Esophagus muscularis mucosa (tissue), 4 donors: ENCODE data around the gene GTPBP6. TPM values are rescaled to one million over a fixed set of nuclear protein-coding genes. Genes with fewer than 3 reads are reported as not detected.
"Not testable (repeated sequence)": the region's sequence is repeated elsewhere in the genome, so short reads cannot be mapped to it uniquely, and the experiment has no call there.

Experiments used
- DNase-seq: peaks from one replicate; pipeline ENCODE4 v3.0.0-alpha.2; 2017; ENCODE audit errors: extremely low spot score
- H3K27ac ChIP-seq, 4 donors: fragments of 200-600 bp; sonication (generic); replicated peaks in 1 of 4; 1 replicate in 3 of 4; 2 replicates in 1 of 4; pipeline ENCODE4 v1.5.1; 2016 to 2019; ENCODE audit warnings: mild to moderate bottlenecking in 1 of 4
- H3K27me3 ChIP-seq, 4 donors: fragments of 200-600 bp; sonication (generic); one replicate each; pipeline versions ENCODE4 v1.5.1 to v1.6.0; 2016 to 2019
- H3K36me3 ChIP-seq, 4 donors: fragments of 200-600 bp; sonication (generic); one replicate each; pipeline ENCODE4 v1.5.1; 2016 to 2019
- H3K4me1 ChIP-seq, 4 donors: fragments of 200-600 bp; sonication (generic); one replicate each; pipeline ENCODE4 v1.5.1; 2016 to 2019
- H3K4me3 ChIP-seq, 4 donors: fragments of 200-600 bp; sonication (generic); 1 replicate in 2 of 4; 2 replicates in 2 of 4; pipeline ENCODE4 v1.5.1; 2016 to 2019; ENCODE audit warnings: mild to moderate bottlenecking in 4 of 4, moderate library complexity in 1 of 4
- H3K9me3 ChIP-seq, 4 donors: fragments of 200-600 bp; sonication (generic); 1 replicate in 3 of 4; 2 replicates in 1 of 4; pipeline ENCODE4 v1.5.1; 2016 to 2019
- EP300 ChIP-seq: sonication (generic); formaldehyde crosslinking; IDR thresholded peaks from one replicate; pipeline ENCODE4 v1.6.1; 2017; ENCODE audit warnings: antibody characterized with exemption
- POLR2A ChIP-seq: fragments of 450-650 bp; IDR thresholded peaks from one replicate; pipeline ENCODE4 v1.6.1; 2017; ENCODE audit warnings: antibody characterized with exemption, moderate library complexity, mild to moderate bottlenecking, low read depth
- POLR2AphosphoS5 ChIP-seq, 2 donors: sonication (generic); formaldehyde crosslinking; IDR thresholded peaks; one replicate each; pipeline ENCODE4 v1.6.1; 2017; ENCODE audit warnings: antibody characterized with exemption in 2 of 2
- WGBS: methylation state at CpG from one replicate; pipeline ENCODE4 v1.1.5; 2018; 5-methylcytosine and 5-hydroxymethylcytosine counted together
- intact Hi-C: fragments of 100-400 bp; cut with DNase I; formaldehyde crosslinking; loops from one replicate; pipeline ENCODE4 v1.15.1; 2023
- total RNA-seq, 4 donors: library from RNA; depleted of rRNA; stranded (reverse); fragments of >200 nt; gene quantifications; one replicate each; pipeline versions ENCODE4 v1.1.0 to v1.2.1, GENCODE V29; 2016
- TF ChIP-seq, protein P1 (sequence below), 3 experiments: fragments of 200-600 bp in 2 of 3; fragments of 450-650 bp in 1 of 3; sonication (generic) in 2 of 3; IDR thresholded peaks; one replicate each; pipeline ENCODE4 v1.5.1; 2017 to 2019; ENCODE audit warnings: antibody characterized with exemption in 3 of 3, mild to moderate bottlenecking in 2 of 3, moderate library complexity in 1 of 3

Gene GTPBP6
- total RNA-seq, 4 donors from 2014 or later = 31.6 to 61.4 (median 55.5) TPM

DNA sequence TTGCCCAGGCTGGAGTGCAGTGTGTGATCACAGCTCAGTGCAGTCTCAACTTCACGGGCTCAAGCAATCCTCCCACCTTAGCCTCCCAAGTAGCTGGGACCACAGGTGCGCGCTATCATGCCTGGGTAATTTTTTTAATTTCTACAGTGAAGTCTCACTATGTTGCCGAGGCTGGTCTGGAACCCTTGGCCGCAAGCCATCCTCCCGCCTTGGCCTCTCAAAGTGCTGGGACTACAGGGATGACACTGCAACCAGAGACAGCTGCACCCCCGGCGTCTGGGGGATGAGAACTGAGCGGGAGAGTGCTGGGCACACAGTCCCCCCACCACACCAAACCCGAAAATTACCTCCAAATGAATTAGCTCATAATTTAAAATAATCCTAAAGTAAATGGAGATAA is 33.1 kb upstream of the GTPBP6 start:
- WGBS = 96% methylated on average over 10 of the region's 10 CpGs
- no peak for TF ChIP-seq POLR2A
- TF ChIP-seq POLR2AphosphoS5 (IDR thresholded peaks at IDR 0.05) = no peak
- no peak for TF ChIP-seq EP300
- TF ChIP-seq, protein P1, sequence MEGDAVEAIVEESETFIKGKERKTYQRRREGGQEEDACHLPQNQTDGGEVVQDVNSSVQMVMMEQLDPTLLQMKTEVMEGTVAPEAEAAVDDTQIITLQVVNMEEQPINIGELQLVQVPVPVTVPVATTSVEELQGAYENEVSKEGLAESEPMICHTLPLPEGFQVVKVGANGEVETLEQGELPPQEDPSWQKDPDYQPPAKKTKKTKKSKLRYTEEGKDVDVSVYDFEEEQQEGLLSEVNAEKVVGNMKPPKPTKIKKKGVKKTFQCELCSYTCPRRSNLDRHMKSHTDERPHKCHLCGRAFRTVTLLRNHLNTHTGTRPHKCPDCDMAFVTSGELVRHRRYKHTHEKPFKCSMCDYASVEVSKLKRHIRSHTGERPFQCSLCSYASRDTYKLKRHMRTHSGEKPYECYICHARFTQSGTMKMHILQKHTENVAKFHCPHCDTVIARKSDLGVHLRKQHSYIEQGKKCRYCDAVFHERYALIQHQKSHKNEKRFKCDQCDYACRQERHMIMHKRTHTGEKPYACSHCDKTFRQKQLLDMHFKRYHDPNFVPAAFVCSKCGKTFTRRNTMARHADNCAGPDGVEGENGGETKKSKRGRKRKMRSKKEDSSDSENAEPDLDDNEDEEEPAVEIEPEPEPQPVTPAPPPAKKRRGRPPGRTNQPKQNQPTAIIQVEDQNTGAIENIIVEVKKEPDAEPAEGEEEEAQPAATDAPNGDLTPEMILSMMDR (IDR thresholded peaks at IDR 0.05) = no peak
- no peaks in the 10 kb centered on the region for H3K9me3 ChIP-seq
- H3K27ac ChIP-seq = no peak overlapping the region
- H3K27me3 ChIP-seq = no peaks in the 10 kb centered on the region
- H3K36me3 ChIP-seq = peaks cover 0 to 14% (median 4%) of the 10 kb centered on the region in 4 donors
- H3K4me3 ChIP-seq = no peak overlapping the region
- no peak for DNase-seq
- intact Hi-C loops = no loop called here
- peaks cover 0 to 3% (median 0%) of the 10 kb centered on the region in 4 donors for H3K4me1 ChIP-seq

DNA sequence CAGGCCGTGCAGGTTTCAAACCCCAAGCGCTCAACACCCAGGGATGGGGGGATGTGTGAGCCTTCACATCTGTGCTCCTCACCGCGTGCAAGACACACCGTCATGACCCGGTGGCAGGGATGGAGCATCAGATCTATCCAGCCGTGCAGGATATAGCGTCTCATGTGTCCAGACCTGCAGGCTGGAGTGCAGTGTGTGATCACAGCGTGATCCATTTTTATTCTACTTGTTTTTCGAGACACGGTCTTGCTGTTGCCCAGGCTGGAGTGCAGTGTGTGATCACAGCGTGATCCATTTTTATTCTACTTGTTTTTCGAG is 32.7 kb upstream of the GTPBP6 start:
- H3K27ac ChIP-seq, H3K4me1 ChIP-seq, H3K4me3 ChIP-seq, H3K27me3 ChIP-seq, H3K9me3 ChIP-seq, intact Hi-C loops, DNase-seq: not testable (repeated sequence)
- H3K36me3 ChIP-seq = peaks cover 0 to 19% (median 7%) of the 10 kb centered on the region in 4 donors
- WGBS = 95% methylated on average over 11 of the region's 13 CpGs

DNA sequence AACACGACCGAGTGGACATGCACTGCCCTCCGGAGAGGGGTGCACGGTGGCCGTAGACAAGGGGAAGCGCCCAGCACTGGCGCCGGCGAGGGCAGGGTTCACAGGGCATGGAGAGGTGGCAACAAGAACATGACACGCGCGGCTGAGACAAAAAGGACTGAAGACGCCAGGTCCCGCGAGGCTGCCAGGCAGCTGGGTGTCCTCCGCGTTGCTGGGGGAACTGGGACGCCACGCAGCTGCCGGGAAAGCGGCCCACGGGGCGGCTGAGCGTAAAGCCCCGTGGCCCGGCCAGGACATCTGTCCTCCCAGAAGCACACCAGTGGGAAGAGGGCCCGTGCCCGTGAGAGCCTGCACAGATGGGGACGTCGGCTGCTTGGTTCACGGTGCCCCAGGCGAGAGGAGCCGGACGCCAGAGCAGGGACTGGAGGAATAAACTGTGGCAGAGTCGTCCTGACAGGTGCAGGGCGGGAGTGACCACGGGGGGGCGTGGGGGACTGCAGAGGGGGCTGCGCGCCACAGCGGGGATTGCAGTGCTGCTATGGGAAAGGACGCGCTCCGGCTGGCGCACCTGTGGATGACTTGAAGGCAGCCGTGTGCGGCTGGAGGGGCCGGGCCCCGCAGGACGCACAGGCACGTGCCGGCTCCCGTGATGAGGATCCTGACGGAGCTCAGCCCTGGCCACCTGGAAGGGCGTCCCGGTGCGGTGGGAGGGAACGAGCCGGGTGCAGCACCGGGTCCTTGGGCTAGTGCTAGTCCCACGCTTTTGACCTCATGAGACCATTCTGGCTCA is 32.1 kb upstream of the GTPBP6 start:
- no peaks in the 10 kb centered on the region for H3K27me3 ChIP-seq
- no peak overlapping the region for H3K4me3 ChIP-seq
- H3K36me3 ChIP-seq = peaks cover 0 to 21% (median 9%) of the 10 kb centered on the region in 4 donors
- intact Hi-C loops = no loop called here
- no peak for TF ChIP-seq POLR2AphosphoS5 (IDR thresholded peaks at IDR 0.05)
- no peak for TF ChIP-seq POLR2A
- TF ChIP-seq, protein P1 (IDR thresholded peaks at IDR 0.05) = no peak
- TF ChIP-seq EP300 = no peak
- WGBS = 91% methylated on average over 54 of the region's 61 CpGs
- H3K9me3 ChIP-seq = no peaks in the 10 kb centered on the region
- no peak overlapping the region for H3K27ac ChIP-seq
- H3K4me1 ChIP-seq = peaks cover 0 to 3% (median 0%) of the 10 kb centered on the region in 4 donors
- no peak for DNase-seq

DNA sequence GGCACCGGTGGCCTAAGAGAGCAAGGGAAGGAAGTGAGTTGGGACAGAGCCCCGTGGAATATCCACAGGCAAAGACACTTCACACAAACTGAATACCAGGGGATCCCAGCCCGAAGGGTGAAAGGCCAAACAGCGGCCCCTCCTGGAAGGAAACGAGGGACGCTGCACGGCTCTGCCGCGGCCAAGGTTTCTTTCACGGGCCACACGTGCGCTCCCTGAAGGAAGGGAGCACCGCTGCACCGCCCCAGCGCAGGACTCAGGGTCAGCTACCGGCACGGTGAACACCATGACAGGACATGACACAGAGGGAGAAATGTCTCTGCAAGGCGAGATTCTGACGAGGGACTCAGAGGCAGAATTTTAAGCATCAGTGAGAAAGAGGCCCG is 31.5 kb upstream of the GTPBP6 start:
- no peak overlapping the region for H3K4me3 ChIP-seq
- peaks cover 0 to 26% (median 12%) of the 10 kb centered on the region in 4 donors for H3K36me3 ChIP-seq
- DNase-seq = no peak

DNA sequence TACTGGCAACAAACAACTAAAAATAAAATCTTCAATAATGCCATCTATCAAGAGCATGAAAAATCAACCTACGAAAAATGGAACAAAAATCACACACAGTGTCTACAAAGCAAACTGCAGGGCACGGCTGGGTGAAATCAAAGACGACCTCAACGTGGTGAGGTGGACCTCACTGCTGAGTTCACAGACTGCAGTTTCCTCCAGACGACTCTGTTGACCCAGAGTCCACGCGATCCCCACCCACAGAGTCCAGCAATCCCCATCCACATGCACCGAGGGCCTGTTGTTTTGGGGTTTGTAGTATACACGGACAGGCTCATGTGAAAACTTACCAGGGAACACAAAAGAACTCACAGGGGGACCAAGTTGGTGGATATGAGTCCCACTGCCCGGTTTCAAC is 31.1 kb upstream of the GTPBP6 start:
- intact Hi-C loops = no loop called here
- no peak for TF ChIP-seq POLR2A
- no peak for TF ChIP-seq POLR2AphosphoS5 (IDR thresholded peaks at IDR 0.05)
- TF ChIP-seq EP300 = no peak
- TF ChIP-seq, protein P1 (IDR thresholded peaks at IDR 0.05) = no peak
- Histone ChIP-seq H3K36me3 (peaks cover 0 to 30% (median 16%) of the 10 kb centered on the region in 4 donors), H3K27me3 (no peaks in the 10 kb centered on the region), H3K4me3 (no peak overlapping the region), H3K27ac (no peak overlapping the region), H3K9me3 (no peaks in the 10 kb centered on the region), H3K4me1 (peaks cover 0 to 3% (median 0%) of the 10 kb centered on the region in 4 donors)
- no peak for DNase-seq
- WGBS = 90% methylated on average over 10 of the region's 10 CpGs

More for the DNA sequence above, 31.5 kb upstream of the GTPBP6 start:
- WGBS = 93% methylated on average over 20 of the region's 20 CpGs
- no peak overlapping the region for H3K27ac ChIP-seq
- H3K4me1 ChIP-seq = peaks cover 0 to 3% (median 0%) of the 10 kb centered on the region in 4 donors
- intact Hi-C loops = no loop called here
- no peak for TF ChIP-seq POLR2AphosphoS5 (IDR thresholded peaks at IDR 0.05)
- no peak for TF ChIP-seq EP300
- TF ChIP-seq POLR2A = no peak
- TF ChIP-seq, protein P1 (IDR thresholded peaks at IDR 0.05) = no peak
- H3K9me3 ChIP-seq = no peaks in the 10 kb centered on the region
- no peaks in the 10 kb centered on the region for H3K27me3 ChIP-seq
